K562 (cell line): ENCODE measurements around the gene DCUN1D3. TPM values are rescaled to one million over a fixed set of nuclear protein-coding genes. Genes with fewer than 3 reads are reported as not detected.

Experiments used
- BRD4 ChIP-seq: fragments of 200-600 bp; sonication (generic); IDR thresholded peaks from 2 replicates; pipeline ENCODE4 v1.6.1; 2017; ENCODE audit warnings: inconsistent platforms
- C11orf30 ChIP-seq: fragments of 450-650 bp; IDR thresholded peaks from 2 replicates; pipeline ENCODE4 v1.6.1; 2016; ENCODE audit warnings: low read depth, mild to moderate bottlenecking
- CBX8 ChIP-seq: fragments of 200-600 bp; sonication (generic); IDR thresholded peaks from 2 replicates; pipeline ENCODE4 v1.6.1; 2012; ENCODE audit warnings: borderline replicate concordance, mixed run types, low read depth, mild to moderate bottlenecking, moderate library complexity, mixed read lengths, low read length, control low read depth, inconsistent platforms; ENCODE audit not compliant: poor library complexity, severe bottlenecking; ENCODE audit errors: extremely low read depth
- FOXA3 ChIP-seq, 2 experiments: fragments of 450-650 bp in 1 of 2; sonication (generic) in 1 of 2; formaldehyde crosslinking; IDR thresholded peaks in 1 of 2; conservative IDR thresholded peaks in 1 of 2; 2 replicates each; pipeline versions ENCODE4 v1.4.0 to v1.8.0; 2020 to 2022; ENCODE audit warnings: mild to moderate bottlenecking in 2 of 2, missing genetic modification reagents in 1 of 2
- NFATC3 ChIP-seq: fragments of 450-650 bp; IDR thresholded peaks from 2 replicates; pipeline ENCODE4 v1.6.1; 2017; ENCODE audit warnings: mild to moderate bottlenecking
- RBM15 ChIP-seq: fragments of 200-400 bp; formaldehyde crosslinking; IDR thresholded peaks from 2 replicates; pipeline ENCODE4 v1.6.1; 2018; ENCODE audit warnings: mild to moderate bottlenecking, low read length, moderate library complexity; ENCODE audit not compliant: insufficient read depth
- SUPT5H ChIP-seq: fragments of 450-650 bp; IDR thresholded peaks from 2 replicates; pipeline ENCODE4 v1.6.1; 2016
- TAF9B ChIP-seq: fragments of 450-650 bp; IDR thresholded peaks from 2 replicates; pipeline ENCODE4 v1.6.1; 2018; ENCODE audit warnings: mild to moderate bottlenecking; ENCODE audit not compliant: partially characterized antibody
- TCF7L2 ChIP-seq: fragments of 150-350 bp; IDR thresholded peaks from 2 replicates; pipeline ENCODE4 v1.6.1; 2016; ENCODE audit warnings: low read depth, mild to moderate bottlenecking, low read length, moderate library complexity
- TCFL5 ChIP-seq: fragments of 250-450 bp; sonication (Bioruptor Pico); conservative IDR thresholded peaks from 2 replicates; pipeline ENCODE4 v1.6.1; 2021; ENCODE audit warnings: mild to moderate bottlenecking, moderate library complexity, matching md5 sums
- WHSC1 ChIP-seq: IDR thresholded peaks from one replicate; pipeline ENCODE4 v1.6.1; 2012; ENCODE audit warnings: low read length, control low read depth, inconsistent platforms
- ZFP30 ChIP-seq: fragments of 250-450 bp; sonication (Bioruptor Pico); IDR thresholded peaks from 2 replicates; pipeline ENCODE4 v1.8.0; 2022; ENCODE audit warnings: moderate library complexity, mild to moderate bottlenecking, inconsistent platforms, borderline replicate concordance
- ZNF12 ChIP-seq: sonication (generic); formaldehyde crosslinking; IDR thresholded peaks from 2 replicates; pipeline ENCODE4 v1.4.0; 2020; ENCODE audit warnings: mild to moderate bottlenecking, missing genetic modification reagents
- ZNF133 ChIP-seq: fragments of 250-450 bp; sonication (Bioruptor Pico); IDR thresholded peaks from 2 replicates; pipeline ENCODE4 v1.4.0; 2020; ENCODE audit warnings: mild to moderate bottlenecking
- ZNF140 ChIP-seq: fragments of 250-450 bp; sonication (Bioruptor Pico); IDR thresholded peaks from 2 replicates; pipeline ENCODE4 v1.8.0; 2021; ENCODE audit warnings: moderate library complexity, mild to moderate bottlenecking, inconsistent platforms
- ZNF174 ChIP-seq: fragments of 250-450 bp; sonication (Bioruptor Pico); IDR thresholded peaks from 2 replicates; pipeline ENCODE4 v1.4.0; 2020; ENCODE audit warnings: mild to moderate bottlenecking
- ZNF24 ChIP-seq: fragments of 450-650 bp; IDR thresholded peaks from 2 replicates; pipeline ENCODE4 v1.6.1; 2016
- ZNF274 ChIP-seq: IDR thresholded peaks from 2 replicates; pipeline ENCODE4 v1.6.1; 2011; ENCODE audit warnings: low read depth, mild to moderate bottlenecking, low read length, moderate library complexity, borderline replicate concordance
- ZNF316 ChIP-seq: fragments of 450-650 bp; IDR thresholded peaks from 2 replicates; pipeline ENCODE4 v1.6.1; 2016
- ZNF76 ChIP-seq: fragments of 250-450 bp; sonication (Bioruptor Pico); IDR thresholded peaks from 2 replicates; pipeline ENCODE4 v1.4.0; 2020; ENCODE audit warnings: mild to moderate bottlenecking, moderate library complexity, borderline replicate concordance
- ZNF785 ChIP-seq: fragments of 250-450 bp; sonication (Bioruptor Pico); IDR thresholded peaks from 2 replicates; pipeline ENCODE4 v1.4.0; 2020; ENCODE audit warnings: mild to moderate bottlenecking
- polyA plus RNA-seq, 8 experiments: library from polyadenylated mRNA; depleted of rRNA in 4 of 8; stranded (reverse) in 5 of 8; unstranded in 3 of 8; fragments of >200 nt; fragmentation: Nextera tagmentation in 2 of 8; fragmentation: Illumina TruSeq in 1 of 8; extraction: Ambion mirVana in 2 of 8; extraction: Trizol in 1 of 8; gene quantifications; 2 replicates each; pipeline versions ENCODE4 v1.2.1 to v1.2.3, GENCODE V29; 2011 to 2014; ENCODE audit warnings: inconsistent platforms in 1 of 8, missing spikeins in 1 of 8
- total RNA-seq, 7 experiments: library from RNA; depleted of rRNA in 6 of 7; stranded (reverse); fragments of >200 nt in 6 of 7; fragmentation: Illumina TruSeq in 2 of 7; extraction: Trizol in 2 of 7; gene quantifications; 2 replicates each; pipeline versions ENCODE4 v1.2.1 to v1.2.3, GENCODE V29; 2011 to 2021; ENCODE audit warnings: low replicate concordance in 1 of 7
- TF ChIP-seq, protein P1 (sequence below): fragments of 250-450 bp; sonication (Bioruptor Pico); IDR thresholded peaks from 2 replicates; pipeline ENCODE4 v1.5.0; 2021
- TF ChIP-seq, protein P2 (sequence below): fragments of 250-450 bp; sonication (Bioruptor Pico); IDR thresholded peaks from 2 replicates; pipeline ENCODE4 v1.4.0; 2020; ENCODE audit warnings: mild to moderate bottlenecking, moderate library complexity
- TF ChIP-seq, protein P3 (sequence below): sonication (generic); formaldehyde crosslinking; IDR thresholded peaks from 2 replicates; pipeline ENCODE4 v1.9.0; 2022; ENCODE audit warnings: mild to moderate bottlenecking, missing genetic modification reagents
- TF ChIP-seq, protein P4 (sequence below): fragments of 250-450 bp; sonication (Bioruptor Pico); IDR thresholded peaks from 2 replicates; pipeline ENCODE4 v1.8.0; 2021; ENCODE audit warnings: borderline replicate concordance, mild to moderate bottlenecking, moderate library complexity; ENCODE audit not compliant: poor library complexity, severe bottlenecking

Gene DCUN1D3
- total and polyA plus RNA-seq, 9 of the 15 experiments (the other 6 are each of a cell fraction or from before 2014, with no cell fraction given) = 1.0 to 4.7 (median 2.2) TPM

DNA sequence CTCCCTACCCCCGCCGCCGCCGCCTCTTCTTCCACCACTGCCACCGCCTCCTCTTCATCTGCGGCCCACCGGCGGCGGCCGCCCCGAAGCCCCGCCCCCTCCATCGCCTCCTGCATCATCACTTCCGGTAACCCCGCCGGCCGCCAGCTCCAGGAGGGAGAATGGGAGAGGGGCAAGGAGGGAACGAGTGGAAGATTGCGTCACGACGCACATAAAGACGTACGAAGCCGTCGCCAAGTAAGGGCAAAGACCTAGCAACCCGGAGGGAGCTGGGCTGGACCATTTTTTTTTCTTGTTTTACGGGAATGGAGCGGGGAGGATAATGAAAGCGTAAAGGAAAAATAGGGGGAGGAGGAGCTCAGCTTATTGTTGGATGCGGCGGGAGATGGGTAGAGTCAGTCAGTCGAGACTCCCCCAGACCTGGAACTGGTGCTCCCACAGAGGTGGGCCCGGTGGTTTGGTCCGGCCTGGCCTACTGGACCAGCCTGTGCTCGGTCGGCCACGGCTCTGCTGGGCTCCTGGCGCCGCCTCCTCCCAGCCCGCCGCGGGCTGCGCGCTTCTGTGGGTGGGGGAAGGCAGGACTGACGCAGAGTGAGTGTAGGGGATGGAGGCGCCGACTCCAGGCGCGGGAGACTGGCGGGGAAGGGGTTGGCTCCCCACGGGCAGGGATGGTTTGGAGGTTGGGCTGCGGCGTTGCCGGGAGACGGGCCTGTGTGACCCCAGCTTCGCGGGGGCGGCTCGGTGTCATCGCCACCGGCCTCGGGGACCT is at the start of gene DCUN1D3, which contains the start of gene LYRM1 (continued):
- TF ChIP-seq ZNF274 (no peak), TCFL5 (no peak), ZNF316 (no peak), ZNF785 (no peak), TCF7L2 (peak; percentile 88), FOXA3 (CRISPR knock-in tag; conservative IDR thresholded peaks at IDR 0.05 in 1 of 2, IDR thresholded peaks at IDR 0.05 in 1 of 2) (peak in 1 of 2 experiments; percentile 25; a peak in 1 of 4 replicates), CBX8 (no peak), RBM15 (no peak), ZFP30 (CRISPR knock-in tag) (no peak), WHSC1 (no peak), TAF9B (no peak), ZNF12 (CRISPR knock-in tag) (no peak), C11orf30 (no peak; the same call in 1 of the 2 replicates), ZNF133 (CRISPR knock-in tag) (no peak), SUPT5H (peak; percentile 77), ZNF76 (CRISPR knock-in tag) (no peak), NFATC3 (no peak), BRD4 (no peak), ZNF140 (CRISPR knock-in tag) (no peak), ZNF24 (0 out of 2 replicates have a peak, but pooled peaks have one; percentile 8), ZNF174 (CRISPR knock-in tag) (no peak)
- TF ChIP-seq, protein P1, sequence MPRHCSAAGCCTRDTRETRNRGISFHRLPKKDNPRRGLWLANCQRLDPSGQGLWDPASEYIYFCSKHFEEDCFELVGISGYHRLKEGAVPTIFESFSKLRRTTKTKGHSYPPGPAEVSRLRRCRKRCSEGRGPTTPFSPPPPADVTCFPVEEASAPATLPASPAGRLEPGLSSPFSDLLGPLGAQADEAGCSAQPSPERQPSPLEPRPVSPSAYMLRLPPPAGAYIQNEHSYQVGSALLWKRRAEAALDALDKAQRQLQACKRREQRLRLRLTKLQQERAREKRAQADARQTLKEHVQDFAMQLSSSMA (CRISPR knock-in tag) = no peak
- TF ChIP-seq, protein P2, sequence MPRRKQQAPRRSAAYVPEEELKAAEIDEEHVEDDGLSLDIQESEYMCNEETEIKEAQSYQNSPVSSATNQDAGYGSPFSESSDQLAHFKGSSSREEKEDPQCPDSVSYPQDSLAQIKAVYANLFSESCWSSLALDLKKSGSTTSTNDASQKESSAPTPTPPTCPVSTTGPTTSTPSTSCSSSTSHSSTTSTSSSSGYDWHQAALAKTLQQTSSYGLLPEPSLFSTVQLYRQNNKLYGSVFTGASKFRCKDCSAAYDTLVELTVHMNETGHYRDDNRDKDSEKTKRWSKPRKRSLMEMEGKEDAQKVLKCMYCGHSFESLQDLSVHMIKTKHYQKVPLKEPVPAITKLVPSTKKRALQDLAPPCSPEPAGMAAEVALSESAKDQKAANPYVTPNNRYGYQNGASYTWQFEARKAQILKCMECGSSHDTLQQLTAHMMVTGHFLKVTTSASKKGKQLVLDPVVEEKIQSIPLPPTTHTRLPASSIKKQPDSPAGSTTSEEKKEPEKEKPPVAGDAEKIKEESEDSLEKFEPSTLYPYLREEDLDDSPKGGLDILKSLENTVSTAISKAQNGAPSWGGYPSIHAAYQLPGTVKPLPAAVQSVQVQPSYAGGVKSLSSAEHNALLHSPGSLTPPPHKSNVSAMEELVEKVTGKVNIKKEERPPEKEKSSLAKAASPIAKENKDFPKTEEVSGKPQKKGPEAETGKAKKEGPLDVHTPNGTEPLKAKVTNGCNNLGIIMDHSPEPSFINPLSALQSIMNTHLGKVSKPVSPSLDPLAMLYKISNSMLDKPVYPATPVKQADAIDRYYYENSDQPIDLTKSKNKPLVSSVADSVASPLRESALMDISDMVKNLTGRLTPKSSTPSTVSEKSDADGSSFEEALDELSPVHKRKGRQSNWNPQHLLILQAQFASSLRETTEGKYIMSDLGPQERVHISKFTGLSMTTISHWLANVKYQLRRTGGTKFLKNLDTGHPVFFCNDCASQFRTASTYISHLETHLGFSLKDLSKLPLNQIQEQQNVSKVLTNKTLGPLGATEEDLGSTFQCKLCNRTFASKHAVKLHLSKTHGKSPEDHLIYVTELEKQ (CRISPR knock-in tag) = no peak
- TF ChIP-seq, protein P3, sequence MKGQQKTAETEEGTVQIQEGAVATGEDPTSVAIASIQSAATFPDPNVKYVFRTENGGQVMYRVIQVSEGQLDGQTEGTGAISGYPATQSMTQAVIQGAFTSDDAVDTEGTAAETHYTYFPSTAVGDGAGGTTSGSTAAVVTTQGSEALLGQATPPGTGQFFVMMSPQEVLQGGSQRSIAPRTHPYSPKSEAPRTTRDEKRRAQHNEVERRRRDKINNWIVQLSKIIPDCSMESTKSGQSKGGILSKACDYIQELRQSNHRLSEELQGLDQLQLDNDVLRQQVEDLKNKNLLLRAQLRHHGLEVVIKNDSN (CRISPR knock-in tag) = no peak
- TF ChIP-seq, protein P4, sequence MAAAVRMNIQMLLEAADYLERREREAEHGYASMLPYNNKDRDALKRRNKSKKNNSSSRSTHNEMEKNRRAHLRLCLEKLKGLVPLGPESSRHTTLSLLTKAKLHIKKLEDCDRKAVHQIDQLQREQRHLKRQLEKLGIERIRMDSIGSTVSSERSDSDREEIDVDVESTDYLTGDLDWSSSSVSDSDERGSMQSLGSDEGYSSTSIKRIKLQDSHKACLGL (CRISPR knock-in tag) = no peak
